COR-L47 (cell line): ENCODE measurements around the gene G3BP1.
A peak's percentile ranks its signal among the peaks of the same experiment; 100 is the strongest.
"Not testable (repeated sequence)": the region's sequence is repeated elsewhere in the genome, so short reads cannot be mapped to it uniquely, and the experiment has no call there.

Experiments used
- DNase-seq: peaks from one replicate; lab custom pipeline; 2025; lab: John Stamatoyannopoulos, UW

Gene G3BP1

DNA sequence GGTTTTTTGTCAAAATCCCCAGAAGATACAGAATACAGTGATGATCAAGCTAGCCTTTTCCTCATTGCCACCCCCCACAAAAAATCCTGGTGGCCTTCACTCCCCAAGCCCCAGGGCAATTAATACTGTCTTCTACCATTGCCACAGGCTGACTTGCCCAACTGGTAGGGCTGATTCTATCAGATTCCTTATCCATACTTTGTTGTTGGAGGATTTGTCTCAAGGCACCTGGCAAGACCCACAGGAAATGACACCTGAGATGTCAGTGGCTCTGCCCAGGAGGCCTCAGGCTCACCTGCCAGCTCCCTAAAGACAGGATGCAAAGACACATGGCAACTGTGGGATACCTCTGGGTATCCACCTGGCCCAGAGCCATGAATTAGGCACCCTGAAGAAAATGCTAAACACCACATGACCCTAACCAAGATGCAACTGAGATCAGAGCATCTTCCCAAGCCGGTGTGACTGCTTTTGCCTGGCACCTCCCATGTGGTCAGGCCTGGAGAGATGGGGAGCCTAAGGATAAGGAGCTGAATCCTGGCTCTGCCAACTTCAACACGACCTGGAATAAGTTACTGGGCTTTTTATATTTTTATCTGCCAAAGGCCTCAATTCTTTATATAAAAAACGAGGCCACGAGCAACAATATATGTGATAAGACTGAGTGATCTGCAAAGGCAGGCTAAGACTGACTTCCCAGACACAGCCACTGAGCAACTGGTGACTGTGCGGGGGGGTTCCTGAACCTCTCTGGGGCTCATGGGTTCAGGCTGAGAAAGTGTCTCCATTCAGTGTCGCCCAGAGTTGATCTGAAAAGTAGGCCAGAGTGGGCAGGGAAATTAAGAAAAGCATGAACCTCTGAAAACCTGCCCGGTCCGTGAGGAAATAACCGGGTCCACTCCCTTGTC lies 14.3 kb upstream of the G3BP1 start:
- no peak for DNase-seq

DNA sequence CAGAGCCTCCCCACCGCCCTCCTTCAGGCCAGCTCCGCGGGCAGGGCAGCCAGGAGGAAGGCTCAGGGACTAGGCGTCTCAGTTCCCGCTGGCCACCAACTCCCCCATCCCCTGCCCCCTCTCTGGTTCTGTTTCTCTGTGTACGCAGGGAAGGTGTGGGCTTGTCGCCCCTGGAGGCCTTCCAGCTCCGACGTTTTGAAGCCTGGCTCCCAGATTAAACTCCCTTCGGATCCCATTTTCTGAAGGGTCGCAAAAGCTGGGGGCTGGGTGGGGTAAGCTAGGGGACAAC lies 13.7 kb upstream of the G3BP1 start:
- no peak for DNase-seq

DNA sequence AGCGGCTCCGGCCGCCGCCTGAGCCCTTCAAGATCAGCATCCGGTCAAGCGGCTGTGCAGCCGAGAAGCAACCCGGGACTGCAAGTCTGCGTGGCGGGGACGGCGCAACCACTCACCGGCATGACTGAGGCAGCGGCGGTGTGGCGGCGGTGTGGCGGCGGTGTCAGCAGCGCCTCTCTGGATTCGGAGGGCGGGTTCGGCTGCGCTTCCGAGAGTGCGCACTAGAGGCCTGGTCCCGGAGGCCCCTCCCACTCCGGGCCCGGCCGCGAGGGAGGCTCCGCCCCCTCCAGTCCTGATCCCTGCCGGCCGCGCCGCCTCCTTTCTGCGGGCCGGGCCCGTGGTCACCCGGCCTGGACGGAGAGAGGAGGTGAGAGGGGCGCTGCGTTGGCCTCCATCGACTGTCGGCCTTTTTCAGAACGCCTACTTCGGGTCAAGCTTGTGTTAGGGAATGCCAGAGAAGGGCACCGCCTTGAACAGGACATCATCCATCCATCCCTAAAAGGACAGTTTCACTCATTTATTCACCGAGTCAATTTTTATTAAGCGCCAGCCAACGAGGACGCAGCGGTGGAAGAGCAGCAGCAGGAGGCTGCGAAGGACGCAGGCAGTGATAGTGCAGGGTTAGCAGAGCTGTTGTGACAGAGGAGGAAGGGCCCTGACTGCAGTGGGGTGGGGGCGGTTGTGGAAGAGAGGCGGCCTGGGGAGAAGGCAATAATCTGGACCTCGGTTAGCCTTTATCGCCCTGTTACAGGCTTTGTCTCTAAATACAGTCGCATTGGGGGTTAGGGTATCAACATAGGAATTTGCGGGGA lies 13.1 kb upstream of the G3BP1 start, which contains the start of gene ATOX1:
ATOX1 (minus strand) TSS at position 202 of the 812 bp plus-strand sequence; CDS start at position 122, 80 bp downstream.
- peak; percentile 88 for DNase-seq

DNA sequence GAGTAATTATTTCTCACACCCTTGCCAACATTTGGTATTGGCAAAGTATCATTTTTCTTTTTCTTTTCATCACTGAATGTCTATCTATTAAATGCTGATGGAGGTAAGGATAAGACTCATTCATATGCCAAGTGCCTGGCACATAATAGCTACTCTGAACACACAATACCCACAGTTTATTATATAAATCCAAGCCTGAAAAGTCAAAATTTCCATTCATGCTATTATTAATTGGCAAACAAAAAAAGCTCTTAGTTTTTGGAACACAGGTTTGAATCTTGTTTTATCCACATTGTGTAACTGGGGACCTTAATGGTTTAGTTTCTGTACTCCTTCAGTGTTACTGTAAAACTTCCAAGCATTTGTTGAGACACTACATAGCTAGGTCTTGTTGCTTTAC lies 7.0 kb upstream of the G3BP1 start:
- no peak for DNase-seq

DNA sequence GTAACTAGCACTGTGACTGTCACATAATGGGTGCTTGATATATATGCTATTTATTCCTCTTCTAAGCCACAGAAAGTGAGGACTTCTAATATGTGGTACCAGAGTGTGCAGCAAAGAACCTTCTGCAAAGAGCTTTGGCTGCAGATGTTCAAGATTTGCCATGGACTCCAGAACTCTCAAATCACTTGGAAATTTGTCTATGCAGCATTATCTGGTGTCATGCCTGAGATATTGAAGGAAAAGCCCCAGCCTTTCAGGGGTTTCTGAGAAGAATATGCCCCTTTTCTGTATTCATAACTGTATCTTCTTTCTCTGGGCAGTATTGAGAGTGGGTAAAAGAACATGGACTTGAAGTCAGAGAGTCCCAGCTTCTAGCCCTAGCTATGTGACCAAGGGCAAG lies 4.8 kb upstream of the G3BP1 start:
- DNase-seq: no peak

DNA sequence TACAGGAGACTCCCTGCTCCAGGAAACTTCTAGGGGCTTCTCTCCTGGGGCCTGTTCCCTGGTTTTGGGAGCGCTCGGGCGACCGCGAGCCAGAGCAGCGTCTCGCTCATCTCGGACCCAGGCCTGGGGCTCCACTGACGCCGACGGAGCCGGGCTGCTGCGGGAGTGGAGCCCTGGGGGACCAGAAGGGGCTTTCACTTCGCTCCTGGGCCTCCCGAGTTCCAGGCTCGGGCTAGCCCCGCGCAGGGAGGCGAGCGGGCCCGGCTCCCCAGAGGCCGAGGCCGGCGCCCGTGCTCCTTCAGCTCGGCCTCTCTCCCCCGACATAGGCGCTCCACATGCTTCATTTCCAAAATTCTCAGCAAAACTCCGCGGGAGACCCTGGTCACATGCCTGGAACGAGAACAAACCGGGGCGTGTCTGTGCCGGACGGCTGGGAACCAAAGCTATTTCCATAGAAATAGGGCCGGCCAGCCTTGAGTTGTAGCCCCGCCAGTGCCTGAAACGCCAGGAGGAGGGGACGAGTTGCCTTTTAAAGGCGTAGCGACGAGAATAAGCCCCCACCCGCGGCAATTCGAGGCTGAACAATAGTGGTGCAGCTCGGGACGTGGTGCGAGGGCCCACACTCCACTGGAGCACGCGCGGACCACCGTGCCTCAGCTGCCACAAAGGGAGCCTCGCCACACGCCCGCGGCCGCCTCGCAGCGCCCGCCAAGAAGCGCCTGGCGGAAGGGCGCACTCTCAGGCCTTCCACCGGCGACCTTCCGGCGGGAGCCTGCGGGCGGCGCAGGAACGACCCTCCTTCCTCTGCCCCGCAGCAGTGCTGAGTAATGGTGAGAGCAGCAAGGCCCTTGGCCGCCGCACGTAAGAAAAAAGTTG lies 1.1 kb upstream of the G3BP1 start:
- peak; percentile 79 for DNase-seq

DNA sequence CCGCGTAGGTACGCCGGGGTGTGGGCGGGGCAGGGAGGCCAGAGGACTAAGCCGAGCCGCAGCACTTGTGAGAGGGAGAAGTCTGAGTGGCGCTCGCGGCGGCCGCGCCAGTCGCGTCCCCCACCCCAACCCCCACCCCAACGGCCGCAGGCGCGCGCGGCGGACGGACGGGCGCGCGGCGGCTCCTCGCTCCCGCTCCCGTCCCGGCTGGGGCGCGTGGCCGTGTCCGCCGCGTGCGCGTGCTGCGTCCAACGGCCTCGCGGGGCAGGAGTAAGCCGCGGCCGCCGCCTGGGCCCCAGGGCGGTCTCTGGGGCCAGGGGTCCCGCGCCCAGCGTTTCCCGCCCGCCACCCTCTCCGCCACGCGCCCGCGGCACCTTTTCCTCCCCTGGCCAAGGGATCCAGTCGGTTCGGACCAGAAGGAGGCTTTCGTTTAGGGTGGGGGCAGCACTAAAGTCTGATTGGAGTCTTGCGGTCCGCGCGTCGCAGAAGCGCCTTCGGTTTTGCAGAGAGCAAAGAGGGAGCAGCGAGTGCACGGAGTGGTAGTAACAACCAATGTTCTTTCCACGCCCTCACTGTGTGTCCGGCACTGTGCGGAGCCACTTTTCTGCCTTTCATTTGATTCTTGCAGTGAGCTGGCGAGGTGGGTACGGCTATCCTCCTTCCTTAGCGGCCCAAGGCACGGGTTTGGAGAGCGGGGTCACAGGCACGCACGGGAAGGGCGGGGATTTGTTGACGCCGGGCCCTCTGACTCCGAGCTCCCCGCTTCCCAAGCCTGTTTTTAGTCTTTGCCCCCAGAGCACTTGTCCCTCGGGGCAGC lies 483 bp downstream of the G3BP1 start:
- no peak for DNase-seq

DNA sequence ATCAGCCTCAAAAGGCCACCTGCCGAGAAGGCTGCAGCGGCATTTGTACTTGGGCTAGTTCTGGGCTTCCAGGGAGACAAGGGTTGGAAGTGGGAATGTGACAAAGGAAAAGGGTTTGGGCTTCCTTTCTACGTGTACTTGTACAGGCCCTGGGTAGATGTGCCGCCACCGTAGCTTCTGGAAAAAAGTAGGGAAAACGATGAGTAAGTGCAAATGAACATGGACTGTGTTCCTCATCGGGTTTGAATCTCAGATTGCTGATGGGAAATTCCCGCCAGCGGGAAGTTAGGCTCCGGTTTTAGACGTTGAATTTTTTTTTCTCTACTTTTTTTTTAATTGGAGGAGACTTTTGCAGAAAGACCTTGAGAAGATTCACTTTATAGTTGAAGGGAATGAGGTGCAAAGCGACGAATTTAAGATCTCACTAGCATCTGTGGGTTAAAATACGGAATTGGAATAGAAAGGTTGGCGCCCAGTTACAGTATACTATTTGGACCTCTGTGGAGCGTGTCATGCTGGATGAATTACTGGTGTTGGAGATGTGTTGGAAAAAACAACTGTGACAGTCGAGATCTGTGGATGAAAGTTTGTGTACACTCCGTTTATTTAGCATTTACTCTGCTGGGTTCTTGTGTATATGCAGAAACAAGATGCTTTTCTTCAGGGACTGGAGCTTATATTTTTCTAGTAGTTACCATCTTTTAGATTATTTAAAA lies 1.2 kb downstream of the G3BP1 start:
- DNase-seq: no peak

DNA sequence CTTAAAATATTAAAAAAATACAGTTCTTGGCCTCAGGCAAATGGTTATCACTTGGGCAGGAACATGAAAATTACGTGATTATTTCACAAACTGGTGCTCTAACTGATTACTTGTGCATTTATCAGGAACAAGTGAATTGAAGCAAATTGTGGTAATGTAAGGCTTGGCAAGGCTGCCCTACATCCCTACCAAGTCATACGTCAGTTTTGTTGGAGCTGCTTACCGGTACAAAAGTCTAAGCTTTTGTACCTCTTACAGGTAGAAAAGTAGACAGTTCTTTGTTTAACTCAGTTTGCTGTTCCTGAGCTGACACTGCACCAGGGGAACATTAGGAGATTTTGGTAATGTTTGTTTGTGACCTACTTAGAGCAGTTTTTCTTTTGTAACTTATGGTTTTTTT lies 2.2 kb downstream of the G3BP1 start:
- no peak for DNase-seq

DNA sequence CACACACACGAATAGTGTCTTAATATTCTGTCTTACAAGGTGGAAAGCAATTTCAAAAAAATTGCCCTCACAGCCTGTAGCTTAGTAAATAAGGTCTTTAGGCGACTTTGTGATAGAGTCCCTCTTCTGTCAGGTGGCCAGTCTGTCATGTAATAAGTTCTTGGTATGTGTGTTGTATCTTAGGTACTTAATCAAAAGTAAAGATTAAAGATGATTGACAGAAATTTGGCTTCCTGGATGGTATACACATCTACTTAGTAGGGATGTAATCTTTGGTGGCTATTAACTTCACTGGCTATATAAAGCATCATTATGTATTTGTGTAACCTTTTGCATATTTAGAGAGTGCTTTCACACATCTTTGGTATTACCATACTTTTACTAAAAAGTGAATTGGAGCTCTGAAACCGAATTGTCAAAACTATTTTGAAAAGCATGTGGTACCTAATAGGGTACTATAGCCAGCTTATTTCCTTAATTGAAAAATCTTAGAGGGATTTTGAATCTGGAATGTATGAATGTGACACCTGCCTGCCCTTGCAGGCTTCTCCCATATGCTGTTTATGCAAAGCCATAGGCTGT lies 3.4 kb downstream of the G3BP1 start:
- no peak for DNase-seq

DNA sequence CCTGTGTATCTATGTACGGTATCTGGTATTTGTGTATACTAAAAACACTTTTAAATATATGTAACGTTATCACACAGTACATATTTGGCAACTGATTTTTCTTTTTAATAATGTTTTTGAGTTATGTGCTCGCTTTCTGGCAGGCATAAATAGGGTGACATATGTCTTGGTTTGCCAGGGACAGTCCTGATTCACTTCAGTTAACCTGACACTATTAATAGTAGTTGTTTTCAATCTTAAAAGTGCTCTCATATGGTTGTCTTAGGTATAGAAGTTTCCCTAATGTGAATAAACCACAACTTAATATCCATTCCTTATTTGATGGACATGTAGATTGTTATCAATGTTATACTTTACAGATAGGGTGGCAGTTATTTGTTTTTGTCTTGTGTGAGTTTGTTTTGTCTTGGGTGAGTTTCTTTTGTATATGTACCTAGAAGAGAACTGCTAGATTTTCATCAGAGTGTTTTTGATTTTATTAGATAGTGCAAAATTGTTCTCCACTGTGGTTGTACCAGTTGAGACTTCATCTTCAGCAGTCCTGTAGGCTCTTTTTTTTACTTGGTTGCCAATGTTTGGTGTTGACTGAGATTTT lies 7.9 kb downstream of the G3BP1 start:
- no peak for DNase-seq

DNA sequence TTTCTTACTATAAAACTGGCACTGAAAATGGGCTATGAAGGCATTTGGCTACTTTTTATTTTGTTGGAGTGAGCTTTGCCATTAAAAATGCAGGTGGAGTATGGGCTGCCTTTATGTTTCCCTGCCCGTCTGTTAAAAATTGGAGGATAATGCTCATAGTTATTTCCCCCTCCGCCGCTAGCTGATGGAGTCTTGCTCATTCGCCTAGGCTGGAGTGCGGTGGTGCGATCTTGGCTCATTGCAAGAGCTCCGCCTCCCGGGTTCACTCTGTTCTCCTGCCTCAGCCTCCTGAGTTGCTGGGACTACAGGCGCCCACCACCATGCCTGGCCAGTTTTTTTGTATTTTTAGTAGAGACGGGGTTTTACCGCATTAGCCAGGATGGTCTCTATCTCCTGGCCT lies 8.6 kb downstream of the G3BP1 start:
- no peak for DNase-seq

DNA sequence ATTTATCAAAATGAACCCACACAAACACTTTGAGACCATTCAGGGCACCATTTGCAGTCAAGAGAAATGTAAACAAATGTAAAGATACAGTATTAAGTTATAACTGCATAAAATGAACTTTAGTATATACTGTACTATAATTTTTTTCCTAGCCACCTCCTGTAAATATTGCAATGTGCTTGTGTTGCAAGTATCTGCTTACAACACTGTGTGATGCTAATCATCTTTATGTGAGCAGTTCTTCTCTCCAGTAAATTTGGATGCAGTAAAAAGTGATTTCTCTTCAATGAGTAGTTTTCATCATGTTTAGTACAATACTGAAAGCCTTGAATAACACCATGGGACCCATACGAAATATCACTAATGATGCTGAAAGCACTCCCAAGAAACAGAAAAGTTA lies 9.4 kb downstream of the G3BP1 start:
- no peak for DNase-seq

DNA sequence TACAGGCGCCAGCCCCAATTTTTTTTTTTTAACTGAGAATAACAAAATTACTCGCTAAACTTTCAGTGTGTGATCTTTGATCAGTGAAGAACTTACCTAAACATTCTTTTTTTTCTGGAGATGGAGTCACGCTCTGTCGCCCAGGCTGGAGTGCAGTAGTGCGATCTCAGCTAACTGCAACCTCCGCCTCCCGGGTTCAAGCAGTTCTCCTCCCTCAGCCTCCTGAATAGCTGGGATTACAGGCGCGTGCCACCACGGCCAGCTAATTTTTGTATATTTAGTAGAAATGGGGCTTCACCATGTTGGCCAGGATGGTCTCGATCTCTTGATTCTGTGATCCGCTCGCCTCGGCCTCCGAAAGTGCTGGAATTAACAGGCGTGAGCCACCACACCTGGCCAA lies 11.9 kb downstream of the G3BP1 start:
- DNase-seq: not testable (repeated sequence)

DNA sequence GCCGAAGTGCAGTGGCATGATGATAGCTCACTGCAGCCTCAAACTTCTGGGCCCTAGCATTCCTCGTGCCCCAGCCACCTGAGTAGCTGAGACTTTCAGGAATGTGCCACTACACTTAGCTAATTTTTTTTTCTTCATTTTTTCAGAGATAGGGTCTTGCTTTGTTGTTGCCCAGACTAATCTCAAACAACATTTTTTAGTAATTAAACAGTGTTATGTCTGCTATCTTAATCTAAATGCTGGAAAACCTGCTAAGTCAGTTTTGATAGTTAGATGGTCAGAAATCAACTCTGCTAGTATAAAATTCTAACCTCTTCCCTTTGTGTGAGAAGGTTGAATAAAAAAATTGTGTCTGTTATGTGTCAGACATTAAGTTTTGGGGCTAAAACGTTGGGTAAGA lies 12.4 kb downstream of the G3BP1 start:
- DNase-seq: no peak

DNA sequence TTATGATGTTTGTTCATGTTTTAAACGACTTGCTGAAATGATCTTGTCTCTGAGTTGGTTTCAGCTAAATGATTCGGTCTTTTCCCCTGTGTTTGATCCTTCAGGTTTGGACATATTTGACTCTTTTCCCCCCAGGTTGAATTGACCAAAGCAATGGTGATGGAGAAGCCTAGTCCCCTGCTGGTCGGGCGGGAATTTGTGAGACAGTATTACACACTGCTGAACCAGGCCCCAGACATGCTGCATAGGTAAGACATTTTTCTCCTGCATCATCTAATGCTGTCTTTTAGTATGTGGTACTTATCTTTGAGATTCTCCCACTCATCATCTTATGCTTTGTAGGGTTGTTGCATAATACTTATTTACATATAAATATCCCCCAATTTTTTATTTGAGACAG lies 14.7 kb downstream of the G3BP1 start:
- DNase-seq: no peak

DNA sequence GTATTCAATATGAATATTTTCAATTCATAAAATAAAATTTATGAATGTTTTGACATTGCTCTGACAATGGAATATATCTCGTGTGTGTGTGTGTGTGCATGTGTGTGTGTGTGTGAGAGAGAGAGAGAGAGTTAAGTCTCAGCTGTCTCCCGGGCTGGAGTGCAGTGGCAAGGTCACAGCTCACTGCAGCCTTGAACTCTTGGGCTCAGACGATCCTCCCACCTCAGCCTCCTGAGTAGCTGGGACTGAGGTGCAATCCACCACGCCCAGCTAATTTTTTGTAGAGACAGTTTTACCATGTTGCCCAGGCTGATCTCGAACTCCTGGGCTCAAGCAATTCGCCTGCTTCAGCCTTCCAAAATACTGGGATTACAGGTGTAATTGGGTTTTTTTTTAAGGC lies 16.1 kb downstream of the G3BP1 start:
- DNase-seq: no peak

DNA sequence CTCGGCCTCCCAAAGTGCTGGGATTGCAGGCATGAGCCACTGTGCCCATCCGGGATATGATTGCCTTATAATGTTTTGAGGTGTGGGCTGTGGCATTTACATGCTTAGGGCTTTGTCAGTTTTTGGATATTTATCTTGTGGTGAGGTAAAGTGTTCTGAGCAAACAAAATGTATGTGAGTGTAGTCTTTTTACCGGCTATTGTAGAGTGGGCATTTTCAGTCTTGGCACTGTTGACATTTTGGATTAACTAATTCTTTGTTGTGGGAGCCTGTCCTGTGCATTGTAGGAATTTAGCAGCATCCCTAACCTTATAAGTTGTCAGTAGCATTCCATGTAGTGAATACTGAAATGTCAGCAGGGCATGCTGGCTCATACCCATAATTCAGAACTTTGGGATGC lies 21.6 kb downstream of the G3BP1 start:
- no peak for DNase-seq

DNA sequence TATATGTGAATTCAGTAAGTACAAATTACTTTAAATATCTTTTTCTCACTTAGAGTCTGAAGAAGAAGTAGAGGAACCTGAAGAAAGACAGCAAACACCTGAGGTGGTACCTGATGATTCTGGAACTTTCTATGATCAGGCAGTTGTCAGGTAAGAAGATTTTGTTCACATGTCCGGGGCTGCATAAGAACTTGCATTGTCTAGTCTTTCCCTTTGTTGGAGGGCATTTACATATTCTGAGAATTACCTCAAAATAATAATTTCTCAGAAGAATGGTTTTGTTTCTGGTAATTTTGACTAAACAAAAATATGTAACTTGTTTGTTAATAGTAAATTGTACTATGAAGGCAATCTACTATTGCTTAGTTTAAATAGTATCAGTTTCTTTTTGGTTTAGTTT lies 23.7 kb downstream of the G3BP1 start:
- DNase-seq: no peak

DNA sequence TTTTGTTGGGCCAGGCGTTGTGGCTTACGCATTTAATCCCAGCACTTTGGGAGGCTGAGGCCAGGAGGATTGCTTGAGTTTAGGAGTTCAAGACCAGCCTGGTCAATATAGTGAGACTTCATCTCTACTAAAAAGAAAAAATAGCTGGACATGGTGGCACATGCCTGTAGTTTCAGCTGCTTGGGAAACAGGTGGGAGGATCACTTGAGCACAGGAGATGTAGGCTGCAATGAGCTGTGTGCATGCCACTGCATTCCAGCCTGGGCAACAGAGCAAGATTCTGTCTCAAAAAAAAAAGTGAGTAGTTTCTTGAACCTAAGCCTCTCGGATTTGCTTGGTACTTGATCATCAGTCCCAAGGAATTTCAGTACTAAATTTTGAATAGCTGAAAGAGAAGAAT lies 26.9 kb downstream of the G3BP1 start:
- no peak for DNase-seq
